HEK293 (cell line): Measurements from ENCODE around the gene FOXB2.

Experiments
- CTCF ChIA-PET: fragments of 350-600 bp; formaldehyde crosslinking; extraction: SDS; loops from one replicate; lab custom pipeline; 2021; ENCODE audit warnings: antibody characterized with exemption; lab: Yijun Ruan, JAX
- POLR2A ChIA-PET: fragments of 300-600 bp; formaldehyde crosslinking; extraction: SDS; loops from one replicate; lab custom pipeline; 2020; ENCODE audit warnings: antibody characterized with exemption, inconsistent platforms; lab: Yijun Ruan, JAX
- H3K27ac ChIP-seq: fragments of 200-500 bp; sonication (Bioruptor generic); 2 replicates; pipeline ENCODE4 v1.5.1; 2014; ENCODE audit warnings: low read depth, low read length, control low read depth, inconsistent platforms; ENCODE audit errors: extremely low read depth
- H3K36me3 ChIP-seq, 2 experiments: fragments of 200-500 bp in 1 of 2; sonication (Bioruptor generic) in 1 of 2; 1 replicate in 1 of 2; 2 replicates in 1 of 2; pipeline ENCODE4 v1.5.1; 2014 to 2017; ENCODE audit warnings: inconsistent platforms in 2 of 2, low read length in 2 of 2; ENCODE audit not compliant: control insufficient read depth in 2 of 2, insufficient read depth in 1 of 2
- H3K4me1 ChIP-seq: fragments of 200-500 bp; sonication (Bioruptor generic); 2 replicates; pipeline ENCODE4 v1.5.1; 2014; ENCODE audit warnings: mild to moderate bottlenecking, low read length, inconsistent platforms; ENCODE audit not compliant: control insufficient read depth, insufficient read depth
- H3K4me3 ChIP-seq: 2 replicates; pipeline ENCODE4 v1.5.1; 2011; ENCODE audit warnings: low read depth, mild to moderate bottlenecking, control low read depth, low read length, moderate library complexity
- H3K9me3 ChIP-seq: fragments of 200-500 bp; sonication (Bioruptor generic); 2 replicates; pipeline ENCODE4 v1.5.1; 2014; ENCODE audit warnings: low read depth, low read length, inconsistent platforms; ENCODE audit not compliant: control insufficient read depth, insufficient read depth
- GLI4 ChIP-seq: fragments of 450-650 bp; formaldehyde crosslinking; IDR thresholded peaks from 2 replicates; pipeline ENCODE4 v1.5.1; 2016; ENCODE audit warnings: missing biosample characterization, missing genetic modification characterization
- RBAK ChIP-seq: fragments of 450-650 bp; formaldehyde crosslinking; IDR thresholded peaks from 2 replicates; pipeline ENCODE4 v1.5.1; 2016; ENCODE audit warnings: missing biosample characterization, missing genetic modification characterization
- TRIM28 ChIP-seq: IDR thresholded peaks from 2 replicates; pipeline ENCODE4 v1.6.1; 2011; ENCODE audit warnings: low read length, control low read depth, borderline replicate concordance
- WT1 ChIP-seq: fragments of 450-650 bp; formaldehyde crosslinking; IDR thresholded peaks from 2 replicates; pipeline ENCODE4 v1.5.1; 2016; ENCODE audit warnings: missing biosample characterization, missing genetic modification characterization
- ZFP37 ChIP-seq: fragments of 450-650 bp; formaldehyde crosslinking; IDR thresholded peaks from 2 replicates; pipeline ENCODE4 v1.5.1; 2016; ENCODE audit warnings: missing biosample characterization, missing genetic modification characterization
- ZNF146 ChIP-seq: fragments of 450-650 bp; formaldehyde crosslinking; IDR thresholded peaks from 2 replicates; pipeline ENCODE4 v1.5.1; 2016; ENCODE audit warnings: missing biosample characterization, missing genetic modification characterization
- ZNF19 ChIP-seq: fragments of 450-650 bp; formaldehyde crosslinking; IDR thresholded peaks from 2 replicates; pipeline ENCODE4; 2016; ENCODE audit warnings: missing biosample characterization, missing genetic modification characterization, low read depth
- ZNF202 ChIP-seq: fragments of 450-650 bp; formaldehyde crosslinking; IDR thresholded peaks from 2 replicates; pipeline ENCODE4 v1.5.1; 2016; ENCODE audit warnings: missing biosample characterization, missing genetic modification characterization, borderline replicate concordance
- ZNF239 ChIP-seq: fragments of 450-650 bp; formaldehyde crosslinking; IDR thresholded peaks from 2 replicates; pipeline ENCODE4 v1.5.1; 2016; ENCODE audit warnings: missing biosample characterization, missing genetic modification characterization
- ZNF354C ChIP-seq: fragments of 450-650 bp; formaldehyde crosslinking; IDR thresholded peaks from 2 replicates; pipeline ENCODE4 v1.5.1; 2016; ENCODE audit warnings: missing biosample characterization, missing genetic modification characterization, low read depth, borderline replicate concordance
- ZNF473 ChIP-seq: fragments of 450-650 bp; formaldehyde crosslinking; IDR thresholded peaks from 2 replicates; pipeline ENCODE4 v1.5.1; 2017; ENCODE audit warnings: missing biosample characterization, missing genetic modification characterization
- ZNF558 ChIP-seq: fragments of 450-650 bp; formaldehyde crosslinking; IDR thresholded peaks from 2 replicates; pipeline ENCODE4 v1.5.1; 2016; ENCODE audit warnings: missing biosample characterization, missing genetic modification characterization
- ZNF596 ChIP-seq: fragments of 450-650 bp; IDR thresholded peaks from 2 replicates; pipeline ENCODE4 v1.5.0; 2018; ENCODE audit warnings: missing biosample characterization, mild to moderate bottlenecking, missing genetic modification characterization, moderate library complexity
- ZNF600 ChIP-seq: fragments of 450-650 bp; formaldehyde crosslinking; IDR thresholded peaks from 2 replicates; pipeline ENCODE4 v1.5.1; 2016; ENCODE audit warnings: missing biosample characterization, missing genetic modification characterization
- ZNF623 ChIP-seq: fragments of 450-650 bp; formaldehyde crosslinking; IDR thresholded peaks from 2 replicates; pipeline ENCODE4 v1.5.1; 2016; ENCODE audit warnings: missing biosample characterization, missing genetic modification characterization
- ZNF660 ChIP-seq: fragments of 450-650 bp; IDR thresholded peaks from 2 replicates; pipeline ENCODE4 v1.5.1; 2018; ENCODE audit warnings: missing biosample characterization, mild to moderate bottlenecking, missing genetic modification characterization
- ZNF776 ChIP-seq: fragments of 450-650 bp; formaldehyde crosslinking; IDR thresholded peaks from 2 replicates; pipeline ENCODE4 v1.5.0; 2017; ENCODE audit warnings: missing biosample characterization, missing genetic modification characterization, borderline replicate concordance
- ZXDB ChIP-seq: fragments of 450-650 bp; formaldehyde crosslinking; IDR thresholded peaks from 2 replicates; pipeline ENCODE4 v1.5.1; 2016; ENCODE audit warnings: missing biosample characterization, missing genetic modification characterization
- TF ChIP-seq, protein P1 (sequence below): fragments of 450-650 bp; formaldehyde crosslinking; IDR thresholded peaks from 2 replicates; pipeline ENCODE4 v1.5.0; 2017; ENCODE audit warnings: missing biosample characterization, missing genetic modification characterization, borderline replicate concordance
- TF ChIP-seq, protein P2 (sequence below): sonication (generic); formaldehyde crosslinking; IDR thresholded peaks from 2 replicates; pipeline ENCODE4 v1.8.1; 2022; ENCODE audit warnings: mild to moderate bottlenecking, moderate library complexity, missing genetic modification reagents
- TF ChIP-seq, protein P3 (sequence below): fragments of 450-650 bp; formaldehyde crosslinking; IDR thresholded peaks from 2 replicates; pipeline ENCODE4 v1.5.1; 2016; ENCODE audit warnings: missing biosample characterization, missing genetic modification characterization
- TF ChIP-seq, protein P4 (sequence below): fragments of 450-650 bp; formaldehyde crosslinking; IDR thresholded peaks from 2 replicates; pipeline ENCODE4 v1.5.1; 2016; ENCODE audit warnings: missing biosample characterization, missing genetic modification characterization
- TF ChIP-seq, protein P5 (sequence below): fragments of 450-650 bp; formaldehyde crosslinking; IDR thresholded peaks from 2 replicates; pipeline ENCODE4 v1.5.1; 2017; ENCODE audit warnings: missing biosample characterization, missing genetic modification characterization
- TF ChIP-seq, protein P6 (sequence below): fragments of 450-650 bp; formaldehyde crosslinking; IDR thresholded peaks from 2 replicates; pipeline ENCODE4 v1.5.1; 2016; ENCODE audit warnings: missing biosample characterization, missing genetic modification characterization
- TF ChIP-seq, protein P7 (sequence below): fragments of 450-650 bp; formaldehyde crosslinking; IDR thresholded peaks from 2 replicates; pipeline ENCODE4 v1.5.1; 2016; ENCODE audit warnings: missing biosample characterization, missing genetic modification characterization

FOXB2 gene

DNA sequence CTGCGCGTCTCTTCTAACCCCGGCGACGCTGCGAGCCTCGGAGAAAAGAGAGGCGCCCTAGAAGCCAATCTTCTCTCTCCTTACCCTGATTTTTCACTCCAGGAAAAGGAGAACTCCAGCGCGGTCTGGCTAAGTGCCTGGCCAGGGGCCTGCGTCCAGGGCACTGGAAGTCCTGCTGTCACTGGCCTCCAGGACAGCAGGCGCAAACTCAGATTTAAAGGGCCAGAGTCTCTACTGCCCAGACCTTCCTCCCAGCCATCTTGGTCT, 553 bp upstream of the FOXB2 start:
- ChIA-PET POLR2A (no interaction called here), CTCF (interaction anchor here (0.7 to 2.0 kb wide), 4 partner anchors 21 to 139 kb away, joined by 3 to 5 read pairs (median 3); no protein-coding TSS in a partner anchor)
- H3K36me3 ChIP-seq, result no peaks in the 10 kb centered on the region
- H3K4me1 ChIP-seq, result peaks cover 2% of the 10 kb centered on the region; the same call in 1 of the 2 replicates
- peak overlapping the region; percentile 55 for H3K4me3 ChIP-seq
- H3K27ac ChIP-seq, result peak overlapping the region; percentile 60; the same call in 1 of the 2 replicates
- TF ChIP-seq ZFP37 (tag by site-specific recombination), result no peak
- TF ChIP-seq TRIM28, result no peak
- TF ChIP-seq, protein P1, sequence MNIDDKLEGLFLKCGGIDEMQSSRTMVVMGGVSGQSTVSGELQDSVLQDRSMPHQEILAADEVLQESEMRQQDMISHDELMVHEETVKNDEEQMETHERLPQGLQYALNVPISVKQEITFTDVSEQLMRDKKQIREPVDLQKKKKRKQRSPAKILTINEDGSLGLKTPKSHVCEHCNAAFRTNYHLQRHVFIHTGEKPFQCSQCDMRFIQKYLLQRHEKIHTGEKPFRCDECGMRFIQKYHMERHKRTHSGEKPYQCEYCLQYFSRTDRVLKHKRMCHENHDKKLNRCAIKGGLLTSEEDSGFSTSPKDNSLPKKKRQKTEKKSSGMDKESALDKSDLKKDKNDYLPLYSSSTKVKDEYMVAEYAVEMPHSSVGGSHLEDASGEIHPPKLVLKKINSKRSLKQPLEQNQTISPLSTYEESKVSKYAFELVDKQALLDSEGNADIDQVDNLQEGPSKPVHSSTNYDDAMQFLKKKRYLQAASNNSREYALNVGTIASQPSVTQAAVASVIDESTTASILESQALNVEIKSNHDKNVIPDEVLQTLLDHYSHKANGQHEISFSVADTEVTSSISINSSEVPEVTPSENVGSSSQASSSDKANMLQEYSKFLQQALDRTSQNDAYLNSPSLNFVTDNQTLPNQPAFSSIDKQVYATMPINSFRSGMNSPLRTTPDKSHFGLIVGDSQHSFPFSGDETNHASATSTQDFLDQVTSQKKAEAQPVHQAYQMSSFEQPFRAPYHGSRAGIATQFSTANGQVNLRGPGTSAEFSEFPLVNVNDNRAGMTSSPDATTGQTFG (tag by site-specific recombination), result no peak
- TF ChIP-seq, protein P2, sequence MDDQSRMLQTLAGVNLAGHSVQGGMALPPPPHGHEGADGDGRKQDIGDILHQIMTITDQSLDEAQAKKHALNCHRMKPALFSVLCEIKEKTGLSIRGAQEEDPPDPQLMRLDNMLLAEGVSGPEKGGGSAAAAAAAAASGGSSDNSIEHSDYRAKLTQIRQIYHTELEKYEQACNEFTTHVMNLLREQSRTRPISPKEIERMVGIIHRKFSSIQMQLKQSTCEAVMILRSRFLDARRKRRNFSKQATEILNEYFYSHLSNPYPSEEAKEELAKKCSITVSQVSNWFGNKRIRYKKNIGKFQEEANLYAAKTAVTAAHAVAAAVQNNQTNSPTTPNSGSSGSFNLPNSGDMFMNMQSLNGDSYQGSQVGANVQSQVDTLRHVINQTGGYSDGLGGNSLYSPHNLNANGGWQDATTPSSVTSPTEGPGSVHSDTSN, result no peak
- TF ChIP-seq, protein P3, sequence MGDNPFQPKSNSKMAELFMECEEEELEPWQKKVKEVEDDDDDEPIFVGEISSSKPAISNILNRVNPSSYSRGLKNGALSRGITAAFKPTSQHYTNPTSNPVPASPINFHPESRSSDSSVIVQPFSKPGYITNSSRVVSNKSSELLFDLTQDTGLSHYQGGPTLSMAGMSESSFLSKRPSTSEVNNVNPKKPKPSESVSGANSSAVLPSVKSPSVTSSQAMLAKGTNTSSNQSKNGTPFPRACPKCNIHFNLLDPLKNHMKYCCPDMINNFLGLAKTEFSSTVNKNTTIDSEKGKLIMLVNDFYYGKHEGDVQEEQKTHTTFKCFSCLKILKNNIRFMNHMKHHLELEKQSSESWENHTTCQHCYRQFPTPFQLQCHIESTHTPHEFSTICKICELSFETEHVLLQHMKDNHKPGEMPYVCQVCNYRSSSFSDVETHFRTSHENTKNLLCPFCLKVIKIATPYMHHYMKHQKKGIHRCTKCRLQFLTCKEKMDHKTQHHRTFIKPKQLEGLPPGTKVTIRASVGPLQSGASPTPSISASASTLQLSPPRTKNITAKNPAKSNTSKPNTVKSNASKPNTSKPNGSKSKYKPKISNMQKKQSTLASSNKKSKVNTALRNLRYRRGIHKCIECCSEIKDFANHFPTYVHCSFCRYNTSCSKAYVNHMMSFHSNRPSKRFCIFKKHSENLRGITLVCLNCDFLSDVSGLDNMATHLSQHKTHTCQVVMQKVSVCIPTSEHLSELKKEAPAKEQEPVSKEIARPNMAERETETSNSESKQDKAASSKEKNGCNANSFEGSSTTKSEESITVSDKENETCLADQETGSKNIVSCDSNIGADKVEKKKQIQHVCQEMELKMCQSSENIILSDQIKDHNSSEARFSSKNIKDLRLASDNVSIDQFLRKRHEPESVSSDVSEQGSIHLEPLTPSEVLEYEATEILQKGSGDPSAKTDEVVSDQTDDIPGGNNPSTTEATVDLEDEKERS (tag by site-specific recombination), result no peak
- no peak for TF ChIP-seq ZNF558
- TF ChIP-seq, protein P4, sequence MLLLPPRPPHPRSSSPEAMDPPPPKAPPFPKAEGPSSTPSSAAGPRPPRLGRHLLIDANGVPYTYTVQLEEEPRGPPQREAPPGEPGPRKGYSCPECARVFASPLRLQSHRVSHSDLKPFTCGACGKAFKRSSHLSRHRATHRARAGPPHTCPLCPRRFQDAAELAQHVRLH (tag by site-specific recombination), result no peak
- TF ChIP-seq ZNF776 (tag by site-specific recombination), result no peak
- TF ChIP-seq, protein P5, sequence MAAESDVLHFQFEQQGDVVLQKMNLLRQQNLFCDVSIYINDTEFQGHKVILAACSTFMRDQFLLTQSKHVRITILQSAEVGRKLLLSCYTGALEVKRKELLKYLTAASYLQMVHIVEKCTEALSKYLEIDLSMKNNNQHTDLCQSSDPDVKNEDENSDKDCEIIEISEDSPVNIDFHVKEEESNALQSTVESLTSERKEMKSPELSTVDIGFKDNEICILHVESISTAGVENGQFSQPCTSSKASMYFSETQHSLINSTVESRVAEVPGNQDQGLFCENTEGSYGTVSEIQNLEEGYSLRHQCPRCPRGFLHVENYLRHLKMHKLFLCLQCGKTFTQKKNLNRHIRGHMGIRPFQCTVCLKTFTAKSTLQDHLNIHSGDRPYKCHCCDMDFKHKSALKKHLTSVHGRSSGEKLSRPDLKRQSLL (tag by site-specific recombination), result no peak
- TF ChIP-seq ZNF202, result no peak
- no peak for TF ChIP-seq ZXDB
- no peaks in the 10 kb centered on the region for H3K9me3 ChIP-seq

DNA sequence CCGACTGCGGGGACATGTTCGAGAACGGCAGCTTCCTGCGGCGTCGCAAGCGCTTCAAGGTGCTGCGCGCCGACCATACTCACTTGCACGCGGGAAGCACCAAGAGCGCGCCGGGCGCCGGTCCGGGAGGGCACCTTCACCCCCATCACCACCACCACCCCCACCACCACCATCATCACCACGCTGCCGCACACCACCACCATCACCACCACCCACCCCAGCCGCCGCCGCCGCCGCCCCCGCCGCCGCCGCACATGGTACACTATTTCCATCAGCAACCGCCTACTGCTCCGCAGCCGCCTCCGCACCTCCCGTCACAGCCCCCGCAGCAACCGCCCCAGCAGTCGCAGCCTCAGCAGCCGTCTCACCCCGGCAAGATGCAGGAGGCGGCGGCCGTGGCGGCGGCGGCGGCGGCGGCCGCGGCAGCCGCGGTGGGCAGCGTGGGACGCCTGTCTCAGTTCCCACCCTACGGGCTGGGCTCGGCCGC, 514 bp downstream of the FOXB2 start:
- H3K36me3 ChIP-seq, result no peaks in the 10 kb centered on the region
- POLR2A ChIA-PET, result no interaction called here
- CTCF ChIA-PET, result no interaction called here
- no peak overlapping the region for H3K27ac ChIP-seq
- H3K4me3 ChIP-seq, result peak overlapping the region; percentile 27
- no peaks in the 10 kb centered on the region for H3K9me3 ChIP-seq
- TF ChIP-seq ZNF146 (no peak), GLI4 (tag by site-specific recombination) (no peak), WT1 (tag by site-specific recombination) (no peak), ZNF623 (tag by site-specific recombination) (no peak), ZNF473 (no peak), ZNF596 (tag by site-specific recombination) (no peak), ZNF239 (no peak), RBAK (no peak), ZNF19 (no peak), ZNF660 (no peak), ZNF354C (tag by site-specific recombination) (no peak), ZNF600 (tag by site-specific recombination) (no peak)
- TF ChIP-seq, protein P6, sequence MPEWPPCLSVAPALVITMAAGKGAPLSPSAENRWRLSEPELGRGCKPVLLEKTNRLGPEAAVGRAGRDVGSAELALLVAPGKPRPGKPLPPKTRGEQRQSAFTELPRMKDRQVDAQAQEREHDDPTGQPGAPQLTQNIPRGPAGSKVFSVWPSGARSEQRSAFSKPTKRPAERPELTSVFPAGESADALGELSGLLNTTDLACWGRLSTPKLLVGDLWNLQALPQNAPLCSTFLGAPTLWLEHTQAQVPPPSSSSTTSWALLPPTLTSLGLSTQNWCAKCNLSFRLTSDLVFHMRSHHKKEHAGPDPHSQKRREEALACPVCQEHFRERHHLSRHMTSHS, result no peak
- TF ChIP-seq, protein P7, sequence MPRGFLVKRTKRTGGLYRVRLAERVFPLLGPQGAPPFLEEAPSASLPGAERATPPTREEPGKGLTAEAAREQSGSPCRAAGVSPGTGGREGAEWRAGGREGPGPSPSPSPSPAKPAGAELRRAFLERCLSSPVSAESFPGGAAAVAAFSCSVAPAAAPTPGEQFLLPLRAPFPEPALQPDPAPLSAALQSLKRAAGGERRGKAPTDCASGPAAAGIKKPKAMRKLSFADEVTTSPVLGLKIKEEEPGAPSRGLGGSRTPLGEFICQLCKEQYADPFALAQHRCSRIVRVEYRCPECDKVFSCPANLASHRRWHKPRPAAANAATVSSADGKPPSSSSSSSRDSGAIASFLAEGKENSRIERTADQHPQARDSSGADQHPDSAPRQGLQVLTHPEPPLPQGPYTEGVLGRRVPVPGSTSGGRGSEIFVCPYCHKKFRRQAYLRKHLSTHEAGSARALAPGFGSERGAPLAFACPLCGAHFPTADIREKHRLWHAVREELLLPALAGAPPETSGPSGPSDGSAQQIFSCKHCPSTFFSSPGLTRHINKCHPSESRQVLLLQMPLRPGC (tag by site-specific recombination), result no peak
- H3K4me1 ChIP-seq, result peaks cover 2% of the 10 kb centered on the region; the same call in 1 of the 2 replicates
